ENCODE measurements around the gene GOLT1B.

Gene GOLT1B

DNA sequence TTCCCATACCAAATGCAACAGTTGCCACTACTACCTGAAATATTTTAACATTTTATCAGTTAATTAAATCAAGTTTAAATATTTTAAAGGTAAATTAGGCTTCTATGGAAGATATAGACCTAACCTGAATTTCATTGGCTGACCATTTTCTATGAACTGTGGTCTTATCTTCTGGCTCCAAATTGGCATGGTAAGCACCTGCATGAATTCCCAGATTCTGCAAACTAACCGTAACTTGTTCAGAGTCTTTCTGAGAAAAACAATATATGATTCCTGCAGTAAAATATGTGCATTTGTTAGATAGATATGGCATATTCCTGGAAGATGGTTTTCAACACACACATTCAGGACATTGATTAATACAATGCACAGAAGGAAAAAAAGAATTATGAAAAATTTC, 26.0 kb upstream of the GOLT1B start:
- TF ChIP-seq, protein P1, sequence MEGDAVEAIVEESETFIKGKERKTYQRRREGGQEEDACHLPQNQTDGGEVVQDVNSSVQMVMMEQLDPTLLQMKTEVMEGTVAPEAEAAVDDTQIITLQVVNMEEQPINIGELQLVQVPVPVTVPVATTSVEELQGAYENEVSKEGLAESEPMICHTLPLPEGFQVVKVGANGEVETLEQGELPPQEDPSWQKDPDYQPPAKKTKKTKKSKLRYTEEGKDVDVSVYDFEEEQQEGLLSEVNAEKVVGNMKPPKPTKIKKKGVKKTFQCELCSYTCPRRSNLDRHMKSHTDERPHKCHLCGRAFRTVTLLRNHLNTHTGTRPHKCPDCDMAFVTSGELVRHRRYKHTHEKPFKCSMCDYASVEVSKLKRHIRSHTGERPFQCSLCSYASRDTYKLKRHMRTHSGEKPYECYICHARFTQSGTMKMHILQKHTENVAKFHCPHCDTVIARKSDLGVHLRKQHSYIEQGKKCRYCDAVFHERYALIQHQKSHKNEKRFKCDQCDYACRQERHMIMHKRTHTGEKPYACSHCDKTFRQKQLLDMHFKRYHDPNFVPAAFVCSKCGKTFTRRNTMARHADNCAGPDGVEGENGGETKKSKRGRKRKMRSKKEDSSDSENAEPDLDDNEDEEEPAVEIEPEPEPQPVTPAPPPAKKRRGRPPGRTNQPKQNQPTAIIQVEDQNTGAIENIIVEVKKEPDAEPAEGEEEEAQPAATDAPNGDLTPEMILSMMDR (IDR thresholded peaks at IDR 0.05): no peak
- Histone ChIP-seq H3K4me3 (no peak overlapping the region), H3K27ac (no peak overlapping the region)
- no peak for DNase-seq (ENCODE audit: low spot score)

DNA sequence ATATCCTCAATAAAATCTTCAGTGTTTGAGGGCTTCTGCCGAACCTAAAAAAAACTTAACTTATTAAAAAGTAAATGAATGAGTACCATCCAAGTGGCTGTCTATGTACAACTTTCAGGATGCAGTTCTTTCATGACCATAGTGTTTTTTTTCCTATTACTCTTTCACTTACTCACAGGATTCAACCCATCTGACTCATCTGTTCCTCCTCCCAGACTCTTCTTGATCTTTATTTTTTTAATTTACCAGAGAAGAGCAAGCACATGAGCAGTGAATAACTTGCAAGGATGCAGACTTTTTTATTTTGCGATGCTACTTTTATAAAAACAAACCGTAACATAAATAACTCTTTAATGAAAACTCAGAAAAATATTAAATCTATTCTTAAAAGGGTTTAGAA, 24.6 kb upstream of the GOLT1B start:
- Histone ChIP-seq H3K27ac (no peak overlapping the region), H3K4me3 (no peak overlapping the region)
- DNase-seq (ENCODE audit: low spot score): no peak
- TF ChIP-seq, protein P1 (IDR thresholded peaks at IDR 0.05): no peak

DNA sequence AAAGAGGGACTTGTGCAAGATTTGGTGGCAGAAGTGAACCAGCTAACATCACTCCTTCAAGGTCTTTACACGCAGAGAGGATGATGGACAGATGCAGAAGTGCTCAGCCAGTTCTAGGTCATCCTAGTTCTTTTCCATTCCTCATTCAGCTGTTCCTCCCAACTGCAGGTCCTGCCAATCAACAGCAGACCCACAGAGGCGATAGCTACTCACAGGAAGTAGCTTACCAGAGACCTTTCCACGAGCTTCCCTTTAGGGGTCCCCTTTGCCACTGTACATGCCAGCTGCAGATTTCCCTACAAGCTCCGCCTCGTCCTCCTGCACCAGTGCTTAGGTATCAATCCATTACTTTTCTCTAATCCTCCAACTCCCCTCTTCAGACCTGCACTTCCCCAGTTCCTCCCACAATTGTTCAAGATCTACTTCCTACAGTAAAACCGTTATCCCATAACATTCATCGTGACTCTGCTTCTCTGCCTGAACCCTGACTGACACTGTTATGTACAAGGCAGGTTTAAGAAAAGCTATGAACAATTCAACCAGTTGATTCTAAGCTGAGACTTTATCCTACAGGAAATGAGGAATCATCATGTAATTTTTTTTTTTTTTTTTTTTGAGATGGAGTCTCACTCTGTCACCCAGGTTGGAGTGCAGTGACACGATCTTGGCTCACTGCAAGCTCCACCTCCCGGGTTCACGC, 22.7 kb upstream of the GOLT1B start:
- DNase-seq (ENCODE audit: low spot score): no peak
- H3K4me3 ChIP-seq: no peak overlapping the region
- TF ChIP-seq, protein P1 (IDR thresholded peaks at IDR 0.05): no peak

DNA sequence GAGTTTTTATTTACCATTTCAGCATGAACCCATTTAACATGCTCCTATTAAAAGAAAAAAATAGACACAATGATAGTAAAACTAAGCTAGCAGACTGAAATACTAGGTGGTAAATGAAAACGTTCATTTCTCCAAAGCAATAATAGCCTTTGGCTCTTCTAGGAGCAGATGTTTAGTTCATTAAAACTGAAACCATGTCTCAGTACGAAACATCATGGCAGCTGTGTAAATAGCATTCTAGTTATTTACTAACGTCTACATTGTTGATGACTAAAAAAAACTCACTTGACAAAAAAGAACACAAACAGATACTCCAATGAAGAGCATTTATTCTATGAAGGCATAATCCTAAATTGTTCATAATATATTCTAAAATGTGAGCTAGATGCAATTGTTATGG, 18.1 kb upstream of the GOLT1B start:
- DNase-seq (ENCODE audit: low spot score): no peak
- Histone ChIP-seq H3K4me3 (no peak overlapping the region), H3K27ac (no peak overlapping the region)
- TF ChIP-seq, protein P1 (IDR thresholded peaks at IDR 0.05): no peak

More for the DNA sequence above, 22.7 kb upstream of the GOLT1B start:
- no peak overlapping the region for H3K27ac ChIP-seq

DNA sequence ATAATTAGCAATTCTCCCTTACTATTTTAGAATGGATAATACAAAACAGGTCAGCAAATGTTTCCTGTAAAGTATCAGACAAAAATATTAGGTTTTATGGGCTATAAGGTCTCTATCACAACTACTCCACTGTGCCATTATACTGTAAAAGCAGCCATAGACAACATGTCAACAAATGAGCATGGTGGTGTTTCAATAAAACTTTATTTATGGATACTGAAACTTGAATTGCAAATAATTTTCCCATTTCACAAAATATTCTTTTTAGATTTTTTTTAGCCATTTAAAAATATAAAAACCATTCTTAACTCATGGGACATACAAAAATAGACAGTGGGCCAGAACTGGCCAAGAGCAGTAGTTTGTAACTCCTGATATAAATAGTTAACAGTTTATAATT, 15.6 kb upstream of the GOLT1B start:
- no peak for DNase-seq (ENCODE audit: low spot score)

DNA sequence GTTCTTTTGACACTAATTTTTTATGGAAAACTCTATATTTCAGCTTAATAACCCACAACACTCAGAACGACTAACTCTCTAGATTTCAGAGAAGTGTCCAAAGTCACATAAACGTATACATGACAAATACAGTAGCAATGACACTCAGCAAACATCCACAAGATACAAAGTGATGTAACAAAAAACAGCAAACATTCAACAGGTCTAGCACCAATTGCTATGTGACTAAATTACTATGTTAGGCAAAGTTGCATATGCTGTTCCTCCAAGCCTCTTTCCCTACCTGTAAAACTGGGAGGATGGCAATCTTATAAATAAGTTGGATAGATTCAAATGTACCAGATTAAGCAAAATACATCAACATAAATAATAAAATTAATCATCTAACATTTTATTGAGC, 1.8 kb upstream of the GOLT1B start:
- TF ChIP-seq, protein P1 (IDR thresholded peaks at IDR 0.05): no peak
- no peak for DNase-seq (ENCODE audit: low spot score)
- peak overlapping the region; percentile 85 for H3K4me3 ChIP-seq

More for the DNA sequence above, 15.6 kb upstream of the GOLT1B start:
- TF ChIP-seq, protein P1 (IDR thresholded peaks at IDR 0.05): no peak
- no peak overlapping the region for H3K27ac ChIP-seq
- no peak overlapping the region for H3K4me3 ChIP-seq

DNA sequence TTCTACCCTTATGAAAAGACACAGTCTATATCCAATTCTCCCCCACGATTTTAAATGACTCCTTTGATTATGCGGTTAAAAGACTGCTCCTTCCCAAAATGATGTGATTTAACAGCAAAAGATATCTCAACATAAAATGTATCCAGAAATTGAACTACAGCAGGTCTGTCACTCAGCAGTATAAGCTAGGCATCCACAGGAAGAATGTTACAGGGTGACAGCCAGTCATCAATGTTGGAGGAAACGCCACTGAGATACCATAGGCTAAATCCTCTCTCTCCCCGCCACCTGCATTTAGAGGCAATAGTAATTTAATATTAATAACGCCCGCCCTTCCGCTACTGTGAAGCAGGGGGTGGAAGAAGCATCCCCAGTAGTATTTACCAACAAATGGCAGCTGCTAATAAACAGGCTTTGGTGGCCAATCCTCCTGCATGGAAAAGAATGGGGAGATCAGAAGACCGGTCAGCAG, 767 bp upstream of the GOLT1B start:
- Histone ChIP-seq H3K27ac (peak overlapping the region; percentile 73 to 95), H3K4me3 (peak overlapping the region; percentile 85)
- TF ChIP-seq, protein P1 (IDR thresholded peaks at IDR 0.05): no peak
- no peak for DNase-seq (ENCODE audit: low spot score)

More for the DNA sequence above, 1.8 kb upstream of the GOLT1B start:
- no peak overlapping the region for H3K27ac ChIP-seq

All from coronary artery (tissue), 2 donors.